Mesendoderm (in vitro differentiated cells): ENCODE results near the gene TTLL10.
A peak's percentile ranks its signal among the peaks of the same experiment; 100 is the strongest.
"Not testable (repeated sequence)": the region's sequence is repeated elsewhere in the genome, so short reads cannot be mapped to it uniquely, and the experiment has no call there.

Source experiments
- DNase-seq: peaks from one replicate; pipeline ENCODE4 v3.0.0; 2013
- H2AK5ac ChIP-seq: 2 replicates; pipeline ENCODE4 v1.6.1; 2013; ENCODE audit warnings: low read length, inconsistent platforms
- H2BK120ac ChIP-seq: 2 replicates; pipeline ENCODE4 v1.6.1; 2013; ENCODE audit warnings: low read depth, mild to moderate bottlenecking, low read length, moderate library complexity, mixed read lengths
- H2BK15ac ChIP-seq: replicated peaks from 2 replicates; pipeline ENCODE4 v1.6.1; 2013; ENCODE audit warnings: low read depth, mild to moderate bottlenecking, moderate library complexity
- H2BK5ac ChIP-seq: 2 replicates; pipeline ENCODE4 v1.6.1; 2013; ENCODE audit warnings: low read length, inconsistent platforms
- H3K18ac ChIP-seq: 2 replicates; pipeline ENCODE4 v1.6.1; 2013; ENCODE audit warnings: mild to moderate bottlenecking, low read length, mixed read lengths
- H3K23ac ChIP-seq: one replicate; pipeline ENCODE4 v1.6.1; 2013; ENCODE audit warnings: low read length
- H3K27ac ChIP-seq: 2 replicates; pipeline ENCODE4 v1.5.1; 2013; ENCODE audit warnings: low read depth, mild to moderate bottlenecking, inconsistent platforms, low read length, moderate library complexity
- H3K27me3 ChIP-seq: 2 replicates; pipeline ENCODE4 v1.6.1; 2013; ENCODE audit warnings: low read length, control low read depth, mild to moderate bottlenecking, inconsistent platforms; ENCODE audit not compliant: insufficient read depth, poor library complexity
- H3K36me3 ChIP-seq: 2 replicates; pipeline ENCODE4 v1.6.1; 2013; ENCODE audit warnings: low read length, inconsistent platforms; ENCODE audit not compliant: control insufficient read depth, insufficient read depth
- H3K4ac ChIP-seq: one replicate; pipeline ENCODE4 v1.6.1; 2013; ENCODE audit warnings: low read depth, mild to moderate bottlenecking, low read length, moderate library complexity
- H3K4me1 ChIP-seq: 2 replicates; pipeline ENCODE4 v1.6.1; 2013; ENCODE audit warnings: low read depth, low read length, inconsistent platforms; ENCODE audit not compliant: control insufficient read depth
- H3K4me2 ChIP-seq: 2 replicates; pipeline ENCODE4 v1.6.1; 2013; ENCODE audit warnings: low read length
- H3K4me3 ChIP-seq: 2 replicates; pipeline ENCODE4 v1.5.1; 2013; ENCODE audit warnings: mild to moderate bottlenecking, low read length
- H3K56ac ChIP-seq: one replicate; pipeline ENCODE4 v1.6.1; 2013; ENCODE audit warnings: low read length
- H3K79me1 ChIP-seq: 2 replicates; pipeline ENCODE4 v1.6.1; 2013; ENCODE audit warnings: low read length, inconsistent platforms
- H3K79me2 ChIP-seq: 2 replicates; pipeline ENCODE4 v1.6.1; 2013; ENCODE audit warnings: mild to moderate bottlenecking, low read length; ENCODE audit not compliant: control insufficient read depth, insufficient read depth
- H3K9ac ChIP-seq: 2 replicates; pipeline ENCODE4 v1.6.1; 2013; ENCODE audit warnings: low read length, inconsistent platforms
- H4K5ac ChIP-seq: one replicate; pipeline ENCODE4 v1.6.1; 2013; ENCODE audit warnings: low read length
- H4K8ac ChIP-seq: one replicate; pipeline ENCODE4 v1.6.1; 2013; ENCODE audit warnings: low read depth, mild to moderate bottlenecking, control low read depth, low read length, moderate library complexity
- WGBS: extraction: QIAGEN DNeasy Blood & Tissue Kit; methylation state at CpG from one replicate; pipeline ENCODE4 v1.1.7; 2013; ENCODE audit warnings: low lambda C conversion rate, missing lambda C conversion rate; ENCODE audit not compliant: insufficient coverage; ENCODE audit errors: extremely low coverage; 5-methylcytosine and 5-hydroxymethylcytosine counted together

The TTLL10 gene

GRCh38 chr1:1171161-1171545 lies 2.5 kb upstream of the TTLL10 start:
- Histone ChIP-seq H3K4me3 (no peak overlapping the region), H3K9ac (no peak overlapping the region), H2BK120ac (no peak overlapping the region), H3K79me1 (no peaks in the 10 kb centered on the region), H3K4me1 (no peaks in the 10 kb centered on the region), H3K36me3 (no peaks in the 10 kb centered on the region), H3K27me3 (no peaks in the 10 kb centered on the region), H3K18ac (no peak overlapping the region), H2BK5ac (no peak overlapping the region), H4K5ac (no peak overlapping the region), H2BK15ac (no peak overlapping the region), H3K4ac (no peak overlapping the region), H3K27ac (no peak overlapping the region), H3K23ac (no peak overlapping the region), H3K56ac (no peak overlapping the region), H2AK5ac (no peak overlapping the region), H3K4me2 (no peak overlapping the region), H4K8ac (no peak overlapping the region), H3K79me2 (no peaks in the 10 kb centered on the region)
- no CpG with 5 or more reads among the region's 12 CpGs for WGBS
- no peak for DNase-seq

GRCh38 chr1:1171546-1172340 lies 1.9 kb upstream of the TTLL10 start:
- no peak overlapping the region for H3K9ac ChIP-seq
- H3K79me2 ChIP-seq = no peaks in the 10 kb centered on the region
- H3K27ac ChIP-seq = no peak overlapping the region
- H3K4me1 ChIP-seq = no peaks in the 10 kb centered on the region
- no CpG with 5 or more reads among the region's 33 CpGs for WGBS
- no peak overlapping the region for H4K8ac ChIP-seq
- H3K79me1 ChIP-seq = no peaks in the 10 kb centered on the region
- H3K4ac ChIP-seq = no peak overlapping the region
- H3K36me3 ChIP-seq = no peaks in the 10 kb centered on the region
- H3K4me3 ChIP-seq = no peak overlapping the region
- H2AK5ac ChIP-seq = no peak overlapping the region
- no peaks in the 10 kb centered on the region for H3K27me3 ChIP-seq
- H3K18ac ChIP-seq = no peak overlapping the region
- no peak overlapping the region for H3K4me2 ChIP-seq
- H2BK5ac ChIP-seq = no peak overlapping the region
- H3K23ac ChIP-seq = no peak overlapping the region
- no peak for DNase-seq
- no peak overlapping the region for H2BK15ac ChIP-seq
- H3K56ac ChIP-seq = no peak overlapping the region
- H4K5ac ChIP-seq = no peak overlapping the region
- H2BK120ac ChIP-seq = no peak overlapping the region

- Histone ChIP-seq H3K18ac (no peak overlapping the region), H2BK120ac (no peak overlapping the region), H2AK5ac (no peak overlapping the region), H3K4me1 (no peaks in the 10 kb centered on the region), H3K79me2 (no peaks in the 10 kb centered on the region), H3K4ac (no peak overlapping the region), H3K27ac (no peak overlapping the region), H4K8ac (no peak overlapping the region), H3K79me1 (no peaks in the 10 kb centered on the region), H2BK15ac (no peak overlapping the region), H3K56ac (peak overlapping the region; percentile 70), H4K5ac (no peak overlapping the region), H3K36me3 (no peaks in the 10 kb centered on the region), H3K4me2 (peak overlapping the region; percentile 38), H3K27me3 (no peaks in the 10 kb centered on the region), H2BK5ac (no peak overlapping the region), H3K23ac (no peak overlapping the region), H3K9ac (no peak overlapping the region), H3K4me3 (no peak overlapping the region)
- DNase-seq = no peak
- no CpG with 5 or more reads among the region's 32 CpGs for WGBS
Observed at GRCh38 chr1:1173061-1173792, 453 bp upstream of the TTLL10 start.

GRCh38 chr1:1175221-1176062 lies 1.8 kb downstream of the TTLL10 start:
- no peak for DNase-seq
- Histone ChIP-seq H3K27ac (no peak overlapping the region), H3K4me2 (no peak overlapping the region), H2AK5ac (no peak overlapping the region), H3K4ac (no peak overlapping the region), H3K4me1 (no peaks in the 10 kb centered on the region), H3K36me3 (no peaks in the 10 kb centered on the region), H3K9ac (no peak overlapping the region), H2BK15ac (no peak overlapping the region), H3K27me3 (no peaks in the 10 kb centered on the region), H3K4me3 (no peak overlapping the region), H2BK120ac (no peak overlapping the region), H2BK5ac (no peak overlapping the region), H3K56ac (no peak overlapping the region), H3K79me1 (no peaks in the 10 kb centered on the region), H4K8ac (no peak overlapping the region), H3K79me2 (no peaks in the 10 kb centered on the region), H4K5ac (no peak overlapping the region), H3K18ac (no peak overlapping the region), H3K23ac (no peak overlapping the region)
- WGBS = no CpG with 5 or more reads among the region's 29 CpGs

GRCh38 chr1:1176063-1176761 lies 2.5 kb downstream of the TTLL10 start:
- H3K4me3 ChIP-seq, H3K27ac ChIP-seq, H4K8ac ChIP-seq, H2BK120ac ChIP-seq, H3K79me1 ChIP-seq, H3K23ac ChIP-seq, H3K4me1 ChIP-seq, H3K56ac ChIP-seq, H3K36me3 ChIP-seq, H3K4me2 ChIP-seq, H4K5ac ChIP-seq, H2AK5ac ChIP-seq, H2BK5ac ChIP-seq, H2BK15ac ChIP-seq, H3K9ac ChIP-seq, H3K18ac ChIP-seq, H3K27me3 ChIP-seq, H3K4ac ChIP-seq, H3K79me2 ChIP-seq: not testable (repeated sequence)
- WGBS = no CpG with 5 or more reads among the region's 22 CpGs
- DNase-seq = peak; percentile 58
